Measurements from ENCODE around the gene LRRC71.
A peak's percentile ranks its signal among the peaks of the same experiment; 100 is the strongest.

DNA sequence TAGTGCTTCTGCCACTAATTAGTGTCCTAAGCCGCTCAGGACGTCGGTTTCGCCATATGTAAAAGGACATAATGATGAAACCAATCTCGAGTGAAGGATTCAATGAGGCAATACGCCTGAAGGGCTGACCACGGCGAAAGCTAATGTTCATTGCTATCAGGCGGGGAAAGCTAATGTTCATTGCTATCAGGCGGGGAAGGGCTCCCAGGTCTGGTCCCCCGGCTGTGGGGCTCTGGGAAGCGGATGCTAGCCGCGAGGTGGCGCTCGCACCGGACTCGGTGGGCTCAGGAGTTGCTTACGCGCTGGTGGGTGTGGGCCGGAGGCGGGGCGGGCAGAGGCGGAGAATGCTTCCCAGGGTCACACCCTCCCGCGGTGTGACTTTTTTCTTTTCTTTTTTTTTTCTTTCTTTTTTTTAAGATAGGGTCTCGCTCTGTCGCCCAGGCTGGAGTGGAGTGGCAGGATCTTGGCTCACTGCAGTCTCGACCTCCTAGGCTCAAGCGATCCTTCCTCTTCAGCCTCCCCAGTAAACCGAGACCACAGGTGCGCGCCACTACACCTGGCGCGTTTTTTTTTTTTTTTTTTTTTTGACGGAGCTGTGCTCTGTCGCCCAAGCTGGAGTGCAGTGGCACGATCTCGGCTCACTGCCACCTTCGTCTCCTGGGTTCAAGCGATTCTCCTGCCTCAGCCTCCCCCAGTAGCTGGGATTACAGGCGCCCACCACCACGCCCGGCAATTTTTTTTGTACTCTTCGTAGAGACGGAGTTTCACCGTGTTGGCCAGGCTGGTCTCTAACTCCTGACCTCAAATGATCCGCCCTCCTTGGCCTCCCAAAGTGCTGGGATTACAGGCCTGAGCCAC, 28.0 kb upstream of the LRRC71 start:
- peak in 1 of 3 donors; percentile 11 for TF ChIP-seq POLR2AphosphoS5 (IDR thresholded peaks at IDR 0.05)
- TF ChIP-seq, protein P1, sequence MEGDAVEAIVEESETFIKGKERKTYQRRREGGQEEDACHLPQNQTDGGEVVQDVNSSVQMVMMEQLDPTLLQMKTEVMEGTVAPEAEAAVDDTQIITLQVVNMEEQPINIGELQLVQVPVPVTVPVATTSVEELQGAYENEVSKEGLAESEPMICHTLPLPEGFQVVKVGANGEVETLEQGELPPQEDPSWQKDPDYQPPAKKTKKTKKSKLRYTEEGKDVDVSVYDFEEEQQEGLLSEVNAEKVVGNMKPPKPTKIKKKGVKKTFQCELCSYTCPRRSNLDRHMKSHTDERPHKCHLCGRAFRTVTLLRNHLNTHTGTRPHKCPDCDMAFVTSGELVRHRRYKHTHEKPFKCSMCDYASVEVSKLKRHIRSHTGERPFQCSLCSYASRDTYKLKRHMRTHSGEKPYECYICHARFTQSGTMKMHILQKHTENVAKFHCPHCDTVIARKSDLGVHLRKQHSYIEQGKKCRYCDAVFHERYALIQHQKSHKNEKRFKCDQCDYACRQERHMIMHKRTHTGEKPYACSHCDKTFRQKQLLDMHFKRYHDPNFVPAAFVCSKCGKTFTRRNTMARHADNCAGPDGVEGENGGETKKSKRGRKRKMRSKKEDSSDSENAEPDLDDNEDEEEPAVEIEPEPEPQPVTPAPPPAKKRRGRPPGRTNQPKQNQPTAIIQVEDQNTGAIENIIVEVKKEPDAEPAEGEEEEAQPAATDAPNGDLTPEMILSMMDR (IDR thresholded peaks at IDR 0.05) = peak; percentile 73 to 89 (median 84)
